ENCODE results near the gene SOS1.

SOS1 gene

GRCh38 chr2:39023649-39024048 is 97.2 kb downstream of the SOS1 start:
- no peak overlapping the region for H3K4me3 ChIP-seq (ENCODE audit: low read depth, low read length)
- H3K4me1 ChIP-seq (ENCODE audit: control insufficient read depth, insufficient read depth, low read length) = peaks cover 11% of the 10 kb centered on the region
- H3K36me3 ChIP-seq (ENCODE audit: control insufficient read depth in 2 of 2, insufficient read depth in 1 of 2, low read length in 2 of 2) = peaks cover 0 to 8% of the 10 kb centered on the region in 2 experiments; a peak in 1 of 3 replicates
- no peak for TF ChIP-seq ZNF112 (tag by site-specific recombination; IDR thresholded peaks at IDR 0.05)
- no peak for TF ChIP-seq ZNF10 (tag by site-specific recombination; IDR thresholded peaks at IDR 0.05)
- no peak for TF ChIP-seq ZNF280D (tag by site-specific recombination; IDR thresholded peaks at IDR 0.05)
- no peak for TF ChIP-seq PRDM4 (tag by site-specific recombination; IDR thresholded peaks at IDR 0.05)
- no peak for TF ChIP-seq ZNF518A (tag by site-specific recombination; conservative IDR thresholded peaks at IDR 0.05; ENCODE audit: low read depth)
- TF ChIP-seq ZSCAN30 (tag by site-specific recombination; IDR thresholded peaks at IDR 0.05) = no peak
- no peak for TF ChIP-seq PATZ1 (tag by site-specific recombination; IDR thresholded peaks at IDR 0.05)
- TF ChIP-seq ZNF639 (tag by site-specific recombination; IDR thresholded peaks at IDR 0.05) = no peak
- ChIA-PET CTCF (interaction anchor here (0.7 kb wide), 1 partner anchor 76 kb away, joined by 3 read pairs; no protein-coding TSS in a partner anchor), POLR2A (no interaction called here)
- H3K27ac ChIP-seq (ENCODE audit: extremely low read depth, low read depth, low read length) = no peak overlapping the region
- H3K9me3 ChIP-seq (ENCODE audit: control insufficient read depth, insufficient read depth, low read depth, low read length) = no peaks in the 10 kb centered on the region

GRCh38 chr2:39022642-39023235 is 98.1 kb downstream of the SOS1 start:
- POLR2A ChIA-PET = no interaction called here
- CTCF ChIA-PET = no interaction called here

More at GRCh38 chr2:39022642-39023235, 98.1 kb downstream of the SOS1 start:
- TF ChIP-seq PRDM1 (tag by site-specific recombination; IDR thresholded peaks at IDR 0.05) (0 out of 2 replicates have a peak, but pooled peaks have one; percentile 29), ZNF600 (tag by site-specific recombination; IDR thresholded peaks at IDR 0.05) (no peak), ZBTB17 (tag by site-specific recombination; IDR thresholded peaks at IDR 0.05) (peak; percentile 43; the same call in 1 of the 2 replicates)
- Histone ChIP-seq H3K36me3 (ENCODE audit: control insufficient read depth in 2 of 2, insufficient read depth in 1 of 2, low read length in 2 of 2) (peaks cover 0 to 8% of the 10 kb centered on the region in 2 experiments; a peak in 1 of 3 replicates), H3K9me3 (ENCODE audit: control insufficient read depth, insufficient read depth, low read depth, low read length) (no peaks in the 10 kb centered on the region), H3K27ac (ENCODE audit: extremely low read depth, low read depth, low read length) (no peak overlapping the region), H3K4me1 (ENCODE audit: control insufficient read depth, insufficient read depth, low read length) (peaks cover 11% of the 10 kb centered on the region), H3K4me3 (ENCODE audit: low read depth, low read length) (no peak overlapping the region)
